Karpas-422 (cell line): Measurements from ENCODE around the gene STK33. TPM values are rescaled to one million over a fixed set of nuclear protein-coding genes. Genes with fewer than 3 reads are reported as not detected.

Source experiments
- DNase-seq: peaks from one replicate; pipeline ENCODE4 v3.0.0-alpha.2; 2015
- H2AFZ ChIP-seq: fragments of 200-600 bp; sonication (generic); 2 replicates; pipeline ENCODE4 v1.6.1; 2014; ENCODE audit warnings: antibody characterized with exemption, low read length, mixed read lengths
- H3K27ac ChIP-seq: fragments of 200-600 bp; sonication (generic); 2 replicates; pipeline ENCODE4 v1.5.1; 2014; ENCODE audit warnings: mild to moderate bottlenecking, low read length, moderate library complexity
- H3K27me3 ChIP-seq: fragments of 200-600 bp; sonication (generic); 2 replicates; pipeline ENCODE4 v1.6.1; 2014; ENCODE audit warnings: low read length, mixed read lengths
- H3K36me3 ChIP-seq: fragments of 200-600 bp; sonication (generic); 2 replicates; pipeline ENCODE4 v1.6.1; 2014; ENCODE audit warnings: low read length, mixed read lengths; ENCODE audit not compliant: insufficient read depth
- H3K4me1 ChIP-seq: fragments of 200-600 bp; sonication (generic); 2 replicates; pipeline ENCODE4 v1.6.1; 2014; ENCODE audit warnings: mild to moderate bottlenecking, low read length, mixed read lengths
- H3K4me2 ChIP-seq: fragments of 200-600 bp; sonication (generic); 2 replicates; pipeline ENCODE4 v1.6.1; 2014; ENCODE audit warnings: low read length, low read depth, mild to moderate bottlenecking; ENCODE audit not compliant: poor library complexity, severe bottlenecking
- H3K4me3 ChIP-seq: fragments of 200-600 bp; sonication (generic); 2 replicates; pipeline ENCODE4 v1.5.1; 2014; ENCODE audit warnings: mild to moderate bottlenecking, antibody characterized with exemption, low read length, mixed read lengths
- H3K79me2 ChIP-seq: fragments of 200-600 bp; sonication (generic); 2 replicates; pipeline ENCODE4 v1.6.1; 2014; ENCODE audit warnings: mild to moderate bottlenecking, low read length, mixed read lengths
- H3K9ac ChIP-seq: fragments of 200-600 bp; sonication (generic); 2 replicates; pipeline ENCODE4 v1.6.0; 2014; ENCODE audit warnings: low read length
- H3K9me2 ChIP-seq: fragments of 200-600 bp; sonication (generic), shearing (Covaris generic); replicated peaks from 2 replicates; pipeline ENCODE4 v1.6.0; 2014; ENCODE audit warnings: mild to moderate bottlenecking, low read length, moderate library complexity; ENCODE audit not compliant: insufficient read depth
- H3K9me3 ChIP-seq: fragments of 300-700, 200-600 bp; sonication (generic); 2 replicates; pipeline ENCODE4 v1.6.1; 2014; ENCODE audit warnings: low read length, mixed read lengths
- H4K20me1 ChIP-seq: fragments of 200-600 bp; sonication (generic); 2 replicates; pipeline ENCODE4 v1.6.1; 2014; ENCODE audit warnings: mild to moderate bottlenecking, antibody characterized with exemption, low read length, low read depth; ENCODE audit not compliant: insufficient read depth
- total RNA-seq: library from RNA; depleted of rRNA; stranded (reverse); fragments of >200 nt; shearing (Covaris generic); gene quantifications from 2 replicates; pipeline ENCODE4 v1.2.3, GENCODE V29; 2014; ENCODE audit warnings: low replicate concordance

Gene STK33
- total RNA-seq, 1 experiment from 2014 or later: 20.2 TPM

GRCh38 chr11:8363921-8364320 lies 230.1 kb downstream of the STK33 start:
- Histone ChIP-seq H3K4me2 (no peak overlapping the region), H3K9me2 (no peaks in the 10 kb centered on the region), H4K20me1 (no peaks in the 10 kb centered on the region), H2AFZ (no peak overlapping the region), H3K9ac (no peak overlapping the region), H3K9me3 (no peaks in the 10 kb centered on the region), H3K27me3 (no peaks in the 10 kb centered on the region), H3K36me3 (no peaks in the 10 kb centered on the region), H3K4me3 (no peak overlapping the region), H3K79me2 (no peaks in the 10 kb centered on the region), H3K4me1 (no peaks in the 10 kb centered on the region), H3K27ac (no peak overlapping the region)
- DNase-seq: no peak

GRCh38 chr11:8362899-8363298 lies 231.1 kb downstream of the STK33 start:
- no peaks in the 10 kb centered on the region for H3K9me2 ChIP-seq
- H3K27me3 ChIP-seq: no peaks in the 10 kb centered on the region
- H3K4me2 ChIP-seq: no peak overlapping the region
- H3K4me1 ChIP-seq: no peaks in the 10 kb centered on the region
- H3K4me3 ChIP-seq: no peak overlapping the region
- DNase-seq: no peak
- H2AFZ ChIP-seq: no peak overlapping the region
- no peak overlapping the region for H3K27ac ChIP-seq
- H3K36me3 ChIP-seq: no peaks in the 10 kb centered on the region
- no peaks in the 10 kb centered on the region for H3K9me3 ChIP-seq
- H3K9ac ChIP-seq: no peak overlapping the region
- no peaks in the 10 kb centered on the region for H3K79me2 ChIP-seq
- H4K20me1 ChIP-seq: no peaks in the 10 kb centered on the region

- Histone ChIP-seq H2AFZ (no peak overlapping the region), H3K4me3 (no peak overlapping the region), H3K79me2 (no peaks in the 10 kb centered on the region), H4K20me1 (no peaks in the 10 kb centered on the region), H3K4me2 (no peak overlapping the region), H3K27me3 (no peaks in the 10 kb centered on the region), H3K9me2 (no peaks in the 10 kb centered on the region), H3K36me3 (no peaks in the 10 kb centered on the region), H3K27ac (no peak overlapping the region), H3K9me3 (no peaks in the 10 kb centered on the region), H3K9ac (no peak overlapping the region), H3K4me1 (no peaks in the 10 kb centered on the region)
- DNase-seq: no peak
Observed at GRCh38 chr11:8362491-8362890, 231.5 kb downstream of the STK33 start.

- Histone ChIP-seq H2AFZ (no peak overlapping the region), H3K9me3 (no peaks in the 10 kb centered on the region), H3K9me2 (no peaks in the 10 kb centered on the region), H3K4me1 (no peaks in the 10 kb centered on the region), H4K20me1 (no peaks in the 10 kb centered on the region), H3K4me3 (no peak overlapping the region), H3K27ac (no peak overlapping the region), H3K79me2 (no peaks in the 10 kb centered on the region), H3K27me3 (no peaks in the 10 kb centered on the region), H3K9ac (no peak overlapping the region), H3K4me2 (no peak overlapping the region), H3K36me3 (no peaks in the 10 kb centered on the region)
- no peak for DNase-seq
Observed at GRCh38 chr11:8361664-8362210, 232.3 kb downstream of the STK33 start.

- no peak overlapping the region for H2AFZ ChIP-seq
- no peaks in the 10 kb centered on the region for H3K4me1 ChIP-seq
- no peaks in the 10 kb centered on the region for H3K27me3 ChIP-seq
- H3K79me2 ChIP-seq: no peaks in the 10 kb centered on the region
- H3K36me3 ChIP-seq: no peaks in the 10 kb centered on the region
- H3K27ac ChIP-seq: no peak overlapping the region
- H4K20me1 ChIP-seq: no peaks in the 10 kb centered on the region
- no peaks in the 10 kb centered on the region for H3K9me2 ChIP-seq
- H3K4me3 ChIP-seq: no peak overlapping the region
- no peak overlapping the region for H3K9ac ChIP-seq
- no peaks in the 10 kb centered on the region for H3K9me3 ChIP-seq
- DNase-seq: no peak
- no peak overlapping the region for H3K4me2 ChIP-seq
Observed at GRCh38 chr11:8361206-8361605, 232.8 kb downstream of the STK33 start.

GRCh38 chr11:8360086-8360828 lies 233.8 kb downstream of the STK33 start:
- Histone ChIP-seq H3K9me2 (no peaks in the 10 kb centered on the region), H3K9me3 (no peaks in the 10 kb centered on the region), H3K27ac (no peak overlapping the region), H3K9ac (no peak overlapping the region), H3K4me1 (no peaks in the 10 kb centered on the region), H3K79me2 (no peaks in the 10 kb centered on the region), H2AFZ (no peak overlapping the region), H3K4me2 (no peak overlapping the region), H3K36me3 (no peaks in the 10 kb centered on the region), H4K20me1 (no peaks in the 10 kb centered on the region), H3K4me3 (no peak overlapping the region), H3K27me3 (no peaks in the 10 kb centered on the region)
- no peak for DNase-seq

- Histone ChIP-seq H2AFZ (no peak overlapping the region), H3K4me3 (no peak overlapping the region), H3K79me2 (no peaks in the 10 kb centered on the region), H3K9me2 (no peaks in the 10 kb centered on the region), H3K27ac (no peak overlapping the region), H3K4me2 (no peak overlapping the region), H3K9me3 (no peaks in the 10 kb centered on the region), H3K36me3 (no peaks in the 10 kb centered on the region), H4K20me1 (no peaks in the 10 kb centered on the region), H3K4me1 (no peaks in the 10 kb centered on the region), H3K9ac (no peak overlapping the region), H3K27me3 (no peaks in the 10 kb centered on the region)
- no peak for DNase-seq
Observed at GRCh38 chr11:8359521-8359920, 234.5 kb downstream of the STK33 start.

GRCh38 chr11:8357891-8358566 lies 236.0 kb downstream of the STK33 start:
- DNase-seq: no peak

More at GRCh38 chr11:8357891-8358566, 236.0 kb downstream of the STK33 start:
- no peak overlapping the region for H3K4me2 ChIP-seq
- no peaks in the 10 kb centered on the region for H3K79me2 ChIP-seq
- H3K9me3 ChIP-seq: no peaks in the 10 kb centered on the region
- no peaks in the 10 kb centered on the region for H3K9me2 ChIP-seq
- no peaks in the 10 kb centered on the region for H4K20me1 ChIP-seq
- H2AFZ ChIP-seq: no peak overlapping the region
- H3K27me3 ChIP-seq: no peaks in the 10 kb centered on the region
- H3K36me3 ChIP-seq: no peaks in the 10 kb centered on the region
- H3K9ac ChIP-seq: no peak overlapping the region
- H3K4me3 ChIP-seq: no peak overlapping the region
- H3K27ac ChIP-seq: no peak overlapping the region
- H3K4me1 ChIP-seq: no peaks in the 10 kb centered on the region
